ENCODE data around the gene PROZ.

Gene PROZ

DNA sequence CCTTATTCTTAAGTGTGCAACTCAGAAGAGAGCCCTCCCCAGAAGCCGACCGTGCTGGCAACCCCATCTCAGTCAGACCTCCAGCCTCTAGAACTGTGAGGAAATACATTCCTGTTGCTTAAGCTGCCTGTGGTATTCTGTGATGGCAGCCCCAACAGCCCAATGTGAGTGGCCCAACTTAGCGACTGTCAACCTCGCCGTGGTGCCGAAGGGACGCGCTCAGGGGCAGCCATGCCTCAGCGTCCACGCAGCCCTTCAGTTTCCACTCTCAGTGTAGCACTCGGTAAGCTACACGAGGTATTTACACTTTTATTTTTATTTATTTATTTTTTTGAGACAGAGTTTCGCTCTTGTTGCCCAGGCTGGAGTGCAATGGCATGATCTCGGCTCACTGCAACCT is 18.4 kb downstream of the PROZ start:
- no peaks in the 10 kb centered on the region for H3K4me1 ChIP-seq (ENCODE audit: control insufficient read depth in 1 of 2, insufficient read depth in 2 of 2, low read length in 2 of 2)
- H3K4me3 ChIP-seq (ENCODE audit: low read depth in 1 of 2, low read length in 2 of 2): no peak overlapping the region
- H3K36me3 ChIP-seq (ENCODE audit: control insufficient read depth in 1 of 2, insufficient read depth in 2 of 2, low read length in 2 of 2): peaks cover 46 to 78% of the 10 kb centered on the region in 2 donors
- H3K9me3 ChIP-seq (ENCODE audit: control insufficient read depth in 1 of 2, low read length in 2 of 2): no peaks in the 10 kb centered on the region
- H3K27me3 ChIP-seq (ENCODE audit: low read depth, low read length): no peaks in the 10 kb centered on the region
- no peak overlapping the region for H3K27ac ChIP-seq (ENCODE audit: low read length)

DNA sequence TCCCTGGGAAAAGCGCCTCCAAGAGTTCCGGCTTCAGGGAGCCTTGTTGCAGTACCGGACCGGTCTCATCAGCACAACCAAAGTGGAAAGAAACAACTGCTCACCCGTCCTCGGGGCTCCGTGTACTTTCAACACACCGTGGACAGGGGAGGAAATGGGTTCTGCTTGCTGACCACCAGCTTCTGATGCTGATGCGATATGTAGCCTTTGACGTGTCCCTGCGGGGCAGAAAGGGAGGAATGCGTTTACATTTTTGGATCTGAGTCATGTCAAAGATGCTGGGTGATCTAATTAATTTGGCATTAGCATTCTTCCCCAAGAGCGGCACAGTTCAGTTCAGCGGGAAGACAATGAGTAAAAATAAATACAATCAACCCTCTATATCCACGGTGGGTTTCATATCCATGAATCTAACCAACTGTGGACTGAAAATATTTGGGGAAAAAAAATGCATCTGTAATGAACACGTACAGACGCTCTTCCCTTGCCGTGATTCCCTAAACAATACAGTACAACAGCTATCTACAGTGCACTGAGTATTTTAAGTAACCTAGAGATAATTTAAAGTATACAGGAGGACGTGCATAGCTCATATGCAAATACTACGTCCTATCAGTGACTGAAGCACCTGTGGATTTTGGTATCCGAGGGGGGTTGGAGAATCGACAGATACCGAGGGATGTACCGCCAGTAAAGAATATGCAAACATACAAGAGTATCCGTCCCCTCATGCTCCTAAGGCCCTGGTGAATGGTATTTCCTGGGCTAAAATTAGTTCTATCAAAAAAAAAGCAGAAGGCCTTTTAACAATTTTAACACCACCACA is 19.8 kb downstream of the PROZ start:
- no peaks in the 10 kb centered on the region for H3K4me1 ChIP-seq (ENCODE audit: control insufficient read depth in 1 of 2, insufficient read depth in 2 of 2, low read length in 2 of 2)
- H3K36me3 ChIP-seq (ENCODE audit: control insufficient read depth in 1 of 2, insufficient read depth in 2 of 2, low read length in 2 of 2): peaks cover 49 to 84% of the 10 kb centered on the region in 2 donors
- no peak overlapping the region for H3K27ac ChIP-seq (ENCODE audit: low read length)
- no peaks in the 10 kb centered on the region for H3K9me3 ChIP-seq (ENCODE audit: control insufficient read depth in 1 of 2, low read length in 2 of 2)
- H3K27me3 ChIP-seq (ENCODE audit: low read depth, low read length): no peaks in the 10 kb centered on the region
- no peak overlapping the region for H3K4me3 ChIP-seq (ENCODE audit: low read depth in 1 of 2, low read length in 2 of 2)

DNA sequence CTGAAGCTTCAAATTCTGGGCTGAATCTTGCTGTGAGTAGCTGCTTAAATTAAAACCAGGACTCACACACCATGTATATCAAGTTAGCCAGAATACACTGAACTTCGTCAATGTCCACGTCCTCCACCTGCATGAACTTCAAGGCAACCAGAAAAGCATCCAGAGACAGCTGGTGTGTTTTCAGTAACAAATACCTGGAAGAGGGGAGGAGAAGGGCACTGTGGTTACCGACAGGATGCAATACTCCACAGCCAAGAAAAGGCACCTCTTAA is 20.4 kb downstream of the PROZ start:
- Histone ChIP-seq H3K27me3 (ENCODE audit: low read depth, low read length) (no peaks in the 10 kb centered on the region), H3K4me3 (ENCODE audit: low read depth in 1 of 2, low read length in 2 of 2) (no peak overlapping the region), H3K9me3 (ENCODE audit: control insufficient read depth in 1 of 2, low read length in 2 of 2) (no peaks in the 10 kb centered on the region), H3K36me3 (ENCODE audit: control insufficient read depth in 1 of 2, insufficient read depth in 2 of 2, low read length in 2 of 2) (peaks cover 54 to 89% of the 10 kb centered on the region in 2 donors), H3K27ac (ENCODE audit: low read length) (no peak overlapping the region), H3K4me1 (ENCODE audit: control insufficient read depth in 1 of 2, insufficient read depth in 2 of 2, low read length in 2 of 2) (no peaks in the 10 kb centered on the region)

DNA sequence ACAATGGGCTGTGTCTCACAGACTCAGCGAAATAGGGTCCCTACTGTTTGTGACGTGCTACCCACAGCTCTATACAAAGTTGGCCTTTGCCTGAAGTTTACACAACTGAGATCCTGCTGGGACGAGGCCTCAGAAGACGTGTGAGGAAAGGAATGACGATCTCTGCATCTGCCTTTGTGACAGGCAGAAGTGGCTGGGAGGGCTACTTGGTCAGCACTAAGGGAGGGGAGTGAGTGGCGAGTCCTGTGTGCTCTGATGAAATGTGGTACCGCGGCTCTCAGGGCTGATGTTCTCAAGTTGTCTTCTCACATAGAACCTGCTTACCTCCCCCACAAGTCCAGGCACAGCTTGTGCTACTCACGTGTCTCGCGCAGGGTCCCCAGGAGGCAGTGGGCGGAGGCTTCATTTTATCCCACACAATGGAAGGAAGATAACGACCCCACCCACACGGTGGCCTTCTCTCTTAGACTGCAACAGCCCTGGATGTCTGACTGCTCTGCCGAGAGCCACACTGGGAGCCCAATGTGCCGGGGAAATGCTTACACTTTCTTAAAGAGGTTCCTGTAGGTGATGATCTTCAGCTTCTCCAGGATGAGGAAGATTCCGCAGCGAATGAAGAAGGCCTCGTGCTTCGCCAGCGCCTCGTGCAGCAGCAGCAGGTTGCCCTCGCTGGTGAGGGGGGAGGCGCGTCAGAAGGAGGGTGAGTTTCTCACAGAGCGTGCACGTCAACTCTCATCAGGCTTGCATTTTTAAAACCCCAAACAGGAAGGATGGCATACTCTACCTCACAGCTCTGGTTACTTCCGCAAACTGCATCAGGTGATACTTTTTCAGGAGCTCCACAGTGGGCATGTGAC is 21.2 kb downstream of the PROZ start:
- peaks cover 59 to 93% of the 10 kb centered on the region in 2 donors for H3K36me3 ChIP-seq (ENCODE audit: control insufficient read depth in 1 of 2, insufficient read depth in 2 of 2, low read length in 2 of 2)

DNA sequence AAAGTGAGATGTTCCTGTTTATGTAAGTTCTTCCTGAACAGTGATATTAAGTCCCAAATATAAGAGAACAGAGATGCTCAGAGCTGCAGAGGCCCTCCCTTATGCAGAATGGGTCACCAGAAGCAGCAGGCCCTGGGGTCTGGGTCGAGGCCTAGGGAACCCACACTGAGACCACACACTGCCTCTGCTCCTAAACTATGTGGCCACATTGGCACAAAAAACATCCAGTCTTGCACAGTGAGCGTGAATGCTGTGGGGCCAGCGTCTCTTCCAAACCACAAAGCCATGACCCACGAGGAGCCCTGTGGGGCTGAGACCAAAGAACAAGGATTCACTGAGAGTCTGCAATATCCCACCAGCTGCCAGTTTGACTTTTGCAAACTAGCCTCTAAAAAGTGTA is 23.6 kb downstream of the PROZ start:
- H3K27ac ChIP-seq (ENCODE audit: low read length): no peak overlapping the region
- no peaks in the 10 kb centered on the region for H3K27me3 ChIP-seq (ENCODE audit: low read depth, low read length)
- no peaks in the 10 kb centered on the region for H3K4me1 ChIP-seq (ENCODE audit: control insufficient read depth in 1 of 2, insufficient read depth in 2 of 2, low read length in 2 of 2)
- H3K4me3 ChIP-seq (ENCODE audit: low read depth in 1 of 2, low read length in 2 of 2): no peak overlapping the region
- H3K9me3 ChIP-seq (ENCODE audit: control insufficient read depth in 1 of 2, low read length in 2 of 2): no peaks in the 10 kb centered on the region
- H3K36me3 ChIP-seq (ENCODE audit: control insufficient read depth in 1 of 2, insufficient read depth in 2 of 2, low read length in 2 of 2): peaks cover 57 to 86% of the 10 kb centered on the region in 2 donors

More for the DNA sequence above, 21.2 kb downstream of the PROZ start:
- Histone ChIP-seq H3K9me3 (ENCODE audit: control insufficient read depth in 1 of 2, low read length in 2 of 2) (no peaks in the 10 kb centered on the region), H3K27me3 (ENCODE audit: low read depth, low read length) (no peaks in the 10 kb centered on the region), H3K4me3 (ENCODE audit: low read depth in 1 of 2, low read length in 2 of 2) (no peak overlapping the region), H3K27ac (ENCODE audit: low read length) (no peak overlapping the region), H3K4me1 (ENCODE audit: control insufficient read depth in 1 of 2, insufficient read depth in 2 of 2, low read length in 2 of 2) (no peaks in the 10 kb centered on the region)

DNA sequence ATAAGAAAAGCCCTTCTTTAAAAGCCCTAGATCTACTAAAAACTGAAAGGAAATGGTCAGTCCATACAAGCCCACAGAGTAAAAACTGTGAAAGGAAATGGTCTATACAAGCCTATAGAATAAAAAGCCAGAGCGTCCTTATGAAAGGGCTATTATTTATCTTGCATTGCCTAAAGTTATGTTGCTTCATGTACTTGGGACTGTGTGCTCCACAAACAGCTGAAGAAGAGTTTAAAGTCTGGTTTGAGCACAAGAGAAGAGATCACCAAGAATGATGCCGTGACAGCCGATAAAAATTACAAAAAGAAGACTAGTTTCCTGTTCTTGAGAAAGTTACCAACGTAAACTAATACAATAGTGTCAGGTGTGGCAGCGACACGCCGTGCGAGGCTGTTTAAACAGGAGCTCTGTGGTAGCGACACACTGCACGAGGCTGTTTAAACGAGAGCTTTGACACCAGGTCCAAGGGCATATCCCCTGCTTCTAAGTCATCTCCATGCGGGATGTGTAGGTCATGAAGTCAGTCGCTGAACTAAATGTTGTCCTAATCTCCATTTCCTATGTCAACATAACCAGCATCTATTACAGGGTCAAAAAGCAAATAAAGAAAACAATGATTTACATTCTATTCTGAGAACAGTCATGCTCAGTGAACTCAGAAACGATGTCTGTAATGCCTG is 25.1 kb downstream of the PROZ start:
- no peaks in the 10 kb centered on the region for H3K4me1 ChIP-seq (ENCODE audit: control insufficient read depth in 1 of 2, insufficient read depth in 2 of 2, low read length in 2 of 2)
- peaks cover 51 to 83% of the 10 kb centered on the region in 2 donors for H3K36me3 ChIP-seq (ENCODE audit: control insufficient read depth in 1 of 2, insufficient read depth in 2 of 2, low read length in 2 of 2)
- no peak overlapping the region for H3K27ac ChIP-seq (ENCODE audit: low read length)
- H3K27me3 ChIP-seq (ENCODE audit: low read depth, low read length): no peaks in the 10 kb centered on the region
- no peak overlapping the region for H3K4me3 ChIP-seq (ENCODE audit: low read depth in 1 of 2, low read length in 2 of 2)
- no peaks in the 10 kb centered on the region for H3K9me3 ChIP-seq (ENCODE audit: control insufficient read depth in 1 of 2, low read length in 2 of 2)

DNA sequence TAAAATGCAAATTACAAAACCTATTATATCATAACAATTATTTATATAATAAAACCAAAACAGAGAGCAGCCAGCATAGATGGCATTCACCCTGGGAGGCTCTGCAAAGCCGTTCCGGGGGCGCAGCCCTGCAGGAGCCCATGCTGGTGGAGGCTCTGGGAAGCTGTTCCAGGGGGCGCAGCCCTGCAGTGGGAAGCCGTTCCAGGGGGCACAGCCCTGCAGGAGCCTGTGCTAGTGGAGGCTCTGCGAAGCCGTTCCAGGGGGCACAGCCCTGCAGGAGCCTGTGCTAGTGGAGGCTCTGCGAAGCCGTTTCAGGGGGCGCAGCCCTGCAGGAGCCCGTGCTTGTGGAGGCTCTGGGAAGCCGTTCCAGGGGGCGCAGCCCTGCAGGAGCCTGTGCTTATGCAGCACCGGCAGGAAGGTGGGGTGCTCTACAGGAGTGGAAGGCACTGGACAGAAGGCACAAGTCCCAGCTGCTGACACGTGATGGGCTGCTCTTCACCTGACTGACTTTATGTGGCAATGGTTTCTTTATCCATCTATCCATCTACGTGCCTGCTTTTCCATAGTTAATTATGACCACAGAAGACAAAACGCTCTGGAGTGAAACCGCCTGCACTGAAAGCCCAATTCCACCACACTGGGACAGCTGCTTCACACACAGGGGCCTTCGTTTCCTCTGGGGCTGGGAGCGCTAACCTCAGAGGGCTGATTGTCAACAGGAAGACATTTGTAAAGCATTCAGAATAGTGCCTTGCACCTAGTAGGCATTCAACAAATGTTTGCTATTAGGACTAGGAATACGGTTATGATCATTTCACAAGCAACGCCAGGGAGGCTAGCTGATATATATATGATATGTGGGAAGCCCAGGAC is 26.4 kb downstream of the PROZ start:
- H3K9me3 ChIP-seq (ENCODE audit: control insufficient read depth in 1 of 2, low read length in 2 of 2): no peaks in the 10 kb centered on the region
- H3K4me1 ChIP-seq (ENCODE audit: control insufficient read depth in 1 of 2, insufficient read depth in 2 of 2, low read length in 2 of 2): no peaks in the 10 kb centered on the region
- no peak overlapping the region for H3K4me3 ChIP-seq (ENCODE audit: low read depth in 1 of 2, low read length in 2 of 2)
- H3K27me3 ChIP-seq (ENCODE audit: low read depth, low read length): no peaks in the 10 kb centered on the region
- H3K36me3 ChIP-seq (ENCODE audit: control insufficient read depth in 1 of 2, insufficient read depth in 2 of 2, low read length in 2 of 2): peaks cover 39 to 79% of the 10 kb centered on the region in 2 donors
- H3K27ac ChIP-seq (ENCODE audit: low read length): no peak overlapping the region

DNA sequence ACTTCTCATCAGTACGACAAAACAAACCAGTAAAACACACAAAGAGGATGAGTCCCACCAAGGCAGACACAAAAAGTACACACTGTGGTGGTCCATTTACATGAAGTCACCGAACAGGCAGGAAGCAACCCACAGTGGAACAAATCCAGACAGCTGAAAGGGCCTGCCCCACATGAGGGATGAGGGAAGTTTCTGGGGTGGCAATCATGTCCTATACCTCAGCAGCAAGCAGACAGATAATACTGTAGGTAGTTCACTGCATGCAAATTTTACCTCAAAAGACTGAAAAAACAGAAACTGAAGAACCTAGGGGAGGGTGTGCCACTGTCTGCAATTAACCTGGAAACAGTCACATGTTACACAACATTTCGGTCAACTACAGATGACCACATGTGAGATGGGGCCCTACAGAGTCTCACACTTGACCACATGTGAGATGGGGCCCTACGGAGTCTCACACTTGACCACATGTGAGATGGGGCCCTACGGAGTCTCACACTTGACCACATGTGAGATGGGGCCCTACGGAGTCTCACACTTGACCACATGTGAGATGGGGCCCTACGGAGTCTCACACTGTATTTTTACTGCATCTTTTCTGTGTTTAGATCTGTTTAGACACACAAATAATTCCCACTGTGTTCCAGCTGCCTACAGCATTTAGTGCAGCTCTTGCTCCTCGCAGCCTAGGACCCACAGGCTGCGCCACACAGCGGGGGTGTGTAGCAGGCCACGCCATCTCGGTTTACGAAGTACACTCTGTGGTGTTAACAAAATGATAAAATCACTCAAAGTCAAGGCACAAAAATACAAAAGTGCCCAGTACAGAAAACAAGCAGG is 27.8 kb downstream of the PROZ start:
- H3K36me3 ChIP-seq (ENCODE audit: control insufficient read depth in 1 of 2, insufficient read depth in 2 of 2, low read length in 2 of 2): peaks cover 33 to 72% of the 10 kb centered on the region in 2 donors
- no peak overlapping the region for H3K27ac ChIP-seq (ENCODE audit: low read length)

DNA sequence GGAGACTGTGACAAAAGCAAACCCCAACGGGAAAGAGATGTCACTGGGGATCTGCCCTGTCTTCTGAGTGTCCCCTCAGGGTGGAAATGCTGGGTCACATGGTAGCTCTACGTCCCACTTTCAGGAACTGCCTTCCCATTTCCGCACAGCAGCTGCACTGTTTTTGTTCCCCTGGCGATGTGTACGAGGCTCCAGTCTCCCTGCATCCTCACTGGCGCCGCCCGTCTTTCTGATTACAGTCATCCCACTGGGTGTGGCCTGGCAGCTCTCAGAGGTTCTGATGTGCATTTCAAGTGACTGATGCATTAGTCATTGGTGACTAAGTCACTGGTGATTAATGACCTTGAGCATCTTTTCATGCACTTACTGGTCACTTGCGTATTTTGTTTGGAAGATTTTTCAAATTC is 28.8 kb downstream of the PROZ start:
- H3K27me3 ChIP-seq (ENCODE audit: low read depth, low read length): no peaks in the 10 kb centered on the region
- H3K36me3 ChIP-seq (ENCODE audit: control insufficient read depth in 1 of 2, insufficient read depth in 2 of 2, low read length in 2 of 2): peaks cover 24 to 73% of the 10 kb centered on the region in 2 donors
- no peak overlapping the region for H3K27ac ChIP-seq (ENCODE audit: low read length)
- H3K4me3 ChIP-seq (ENCODE audit: low read depth in 1 of 2, low read length in 2 of 2): no peak overlapping the region
- H3K4me1 ChIP-seq (ENCODE audit: control insufficient read depth in 1 of 2, insufficient read depth in 2 of 2, low read length in 2 of 2): no peaks in the 10 kb centered on the region
- H3K9me3 ChIP-seq (ENCODE audit: control insufficient read depth in 1 of 2, low read length in 2 of 2): no peaks in the 10 kb centered on the region

More for the DNA sequence above, 27.8 kb downstream of the PROZ start:
- no peaks in the 10 kb centered on the region for H3K4me1 ChIP-seq (ENCODE audit: control insufficient read depth in 1 of 2, insufficient read depth in 2 of 2, low read length in 2 of 2)
- no peak overlapping the region for H3K4me3 ChIP-seq (ENCODE audit: low read depth in 1 of 2, low read length in 2 of 2)
- H3K9me3 ChIP-seq (ENCODE audit: control insufficient read depth in 1 of 2, low read length in 2 of 2): no peaks in the 10 kb centered on the region
- no peaks in the 10 kb centered on the region for H3K27me3 ChIP-seq (ENCODE audit: low read depth, low read length)
